Measurements from ENCODE around the gene NSMF.
A peak's percentile ranks its signal among the peaks of the same experiment; 100 is the strongest.

NSMF gene

GRCh38 chr9:137479892-137480685, 21.0 kb upstream of the NSMF start:
- in situ Hi-C loops (cut with HindIII; ENCODE audit: low sequenced_read_pairs), result no loop called here
- no peak for DNase-seq (ENCODE audit: low read depth, low spot score)
- no peak overlapping the region for H3K4me3 ChIP-seq (ENCODE audit: low read depth, low read length)
- TF ChIP-seq, protein P1, sequence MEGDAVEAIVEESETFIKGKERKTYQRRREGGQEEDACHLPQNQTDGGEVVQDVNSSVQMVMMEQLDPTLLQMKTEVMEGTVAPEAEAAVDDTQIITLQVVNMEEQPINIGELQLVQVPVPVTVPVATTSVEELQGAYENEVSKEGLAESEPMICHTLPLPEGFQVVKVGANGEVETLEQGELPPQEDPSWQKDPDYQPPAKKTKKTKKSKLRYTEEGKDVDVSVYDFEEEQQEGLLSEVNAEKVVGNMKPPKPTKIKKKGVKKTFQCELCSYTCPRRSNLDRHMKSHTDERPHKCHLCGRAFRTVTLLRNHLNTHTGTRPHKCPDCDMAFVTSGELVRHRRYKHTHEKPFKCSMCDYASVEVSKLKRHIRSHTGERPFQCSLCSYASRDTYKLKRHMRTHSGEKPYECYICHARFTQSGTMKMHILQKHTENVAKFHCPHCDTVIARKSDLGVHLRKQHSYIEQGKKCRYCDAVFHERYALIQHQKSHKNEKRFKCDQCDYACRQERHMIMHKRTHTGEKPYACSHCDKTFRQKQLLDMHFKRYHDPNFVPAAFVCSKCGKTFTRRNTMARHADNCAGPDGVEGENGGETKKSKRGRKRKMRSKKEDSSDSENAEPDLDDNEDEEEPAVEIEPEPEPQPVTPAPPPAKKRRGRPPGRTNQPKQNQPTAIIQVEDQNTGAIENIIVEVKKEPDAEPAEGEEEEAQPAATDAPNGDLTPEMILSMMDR (IDR thresholded peaks at IDR 0.05; ENCODE audit: low read depth, low read length), result no peak

- in situ Hi-C loops (cut with HindIII; ENCODE audit: low sequenced_read_pairs), result no loop called here
- no peak overlapping the region for H3K4me3 ChIP-seq (ENCODE audit: low read depth, low read length)
- TF ChIP-seq, protein P1 (IDR thresholded peaks at IDR 0.05; ENCODE audit: low read depth, low read length), result no peak
- peak; percentile 54 for DNase-seq (ENCODE audit: low read depth, low spot score)
Measured at GRCh38 chr9:137478962-137479861, 20.1 kb upstream of the NSMF start.

DNA sequence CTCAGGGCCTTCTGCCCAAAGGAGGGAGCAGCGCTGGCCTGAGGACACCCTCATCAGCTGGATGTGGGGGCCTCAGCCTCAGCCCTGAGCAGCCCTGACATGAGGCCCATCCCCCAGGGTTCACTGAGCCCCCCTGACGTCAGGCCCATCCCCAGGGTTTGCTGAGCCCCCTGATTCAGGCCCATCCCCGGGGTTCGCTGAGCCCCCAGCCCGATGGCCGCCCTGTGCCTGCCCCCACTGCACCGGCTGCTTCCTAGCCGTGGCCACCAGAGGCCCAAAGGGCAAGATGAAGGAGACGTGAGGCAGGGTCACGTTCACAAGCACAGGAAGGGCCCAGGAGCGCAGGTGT, 19.5 kb upstream of the NSMF start:
- H3K4me3 ChIP-seq (ENCODE audit: low read depth, low read length), result no peak overlapping the region
- TF ChIP-seq, protein P1 (IDR thresholded peaks at IDR 0.05; ENCODE audit: low read depth, low read length), result no peak
- no peak for DNase-seq (ENCODE audit: low read depth, low spot score)
- in situ Hi-C loops (cut with HindIII; ENCODE audit: low sequenced_read_pairs), result no loop called here

DNA sequence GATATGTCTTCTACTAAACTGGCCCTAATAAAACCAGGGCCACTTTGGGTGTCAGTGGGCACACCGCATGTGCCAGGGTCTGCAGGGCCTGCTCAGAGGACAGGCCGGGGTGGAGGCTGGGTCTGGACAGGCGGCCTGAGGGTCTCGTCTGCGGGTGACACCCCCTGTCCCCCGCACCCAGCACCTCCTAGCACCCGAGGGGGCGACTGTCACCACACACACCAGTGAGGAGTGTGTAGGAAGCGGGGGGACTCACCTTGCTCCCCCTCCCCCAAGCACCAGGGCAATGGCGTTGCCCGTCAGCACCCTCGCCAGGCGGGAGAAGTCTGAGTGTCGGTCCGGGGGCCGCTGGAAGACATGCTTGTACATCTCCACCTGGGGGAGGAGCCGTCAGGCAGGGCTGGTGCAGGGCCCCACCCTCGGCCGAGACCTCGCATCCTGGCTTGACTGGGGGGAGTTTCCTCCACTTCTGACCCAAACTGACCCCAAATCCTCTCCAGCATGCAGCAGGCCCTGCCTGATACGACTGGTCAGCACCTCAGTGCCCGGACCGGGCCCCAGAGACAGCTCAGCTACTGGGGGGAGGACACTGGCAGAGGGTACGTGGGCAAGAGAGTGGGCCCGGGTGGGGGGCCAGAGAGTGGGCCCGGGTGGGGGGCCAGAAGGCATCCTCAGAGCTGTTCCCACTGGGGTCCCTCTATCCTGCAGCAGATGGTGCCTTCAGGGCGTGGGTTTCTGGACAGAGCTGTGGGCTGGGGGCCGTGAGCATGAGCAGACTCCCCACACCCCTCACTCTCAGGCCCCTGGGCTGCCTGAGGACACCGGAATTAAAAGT, 18.9 kb upstream of the NSMF start:
- in situ Hi-C loops (cut with HindIII; ENCODE audit: low sequenced_read_pairs), result no loop called here
- no peak for DNase-seq (ENCODE audit: low read depth, low spot score)
- TF ChIP-seq, protein P1 (IDR thresholded peaks at IDR 0.05; ENCODE audit: low read depth, low read length), result no peak
- H3K4me3 ChIP-seq (ENCODE audit: low read depth, low read length), result no peak overlapping the region

DNA sequence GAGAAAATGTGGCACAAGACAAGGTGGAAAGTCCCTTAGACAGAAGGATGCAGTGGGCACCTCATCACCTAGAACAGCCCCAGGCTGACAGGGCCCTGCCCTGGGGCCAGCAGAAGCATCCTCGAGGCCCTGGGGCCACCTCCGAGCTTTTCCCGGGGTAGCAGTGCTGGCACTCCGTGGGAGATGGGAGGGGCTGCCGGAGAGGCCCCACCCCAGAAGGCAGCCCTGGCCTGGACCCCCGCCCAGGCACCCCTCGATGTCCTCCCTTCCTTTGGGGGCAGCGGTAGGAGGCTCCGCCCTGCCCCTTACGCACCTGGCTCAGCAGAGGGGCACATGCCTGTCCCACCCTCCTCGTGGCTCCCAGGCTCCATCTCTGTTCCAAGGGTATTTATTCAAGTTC, 17.7 kb upstream of the NSMF start:
- no peak for DNase-seq (ENCODE audit: low read depth, low spot score)
- no peak overlapping the region for H3K4me3 ChIP-seq (ENCODE audit: low read depth, low read length)
- in situ Hi-C loops (cut with HindIII; ENCODE audit: low sequenced_read_pairs), result no loop called here
- TF ChIP-seq, protein P1 (IDR thresholded peaks at IDR 0.05; ENCODE audit: low read depth, low read length), result no peak

DNA sequence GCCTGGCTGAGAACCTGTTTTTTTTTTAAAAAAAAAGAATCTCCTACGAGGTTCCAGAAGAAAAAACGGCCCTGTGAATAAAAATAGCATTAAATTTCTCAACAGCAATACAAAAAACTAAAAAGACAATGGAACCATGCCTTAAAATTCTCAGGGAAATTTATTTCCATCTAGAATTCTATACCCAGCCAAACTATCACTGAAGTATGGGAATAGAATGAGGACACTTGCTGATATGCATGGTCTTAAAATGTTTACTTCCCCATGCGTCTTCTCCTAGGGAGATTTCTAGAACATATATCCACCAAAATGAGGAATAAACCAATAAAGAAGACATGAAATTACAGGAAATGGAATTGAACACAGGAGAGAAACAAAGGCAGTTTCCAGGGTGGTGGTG, 16.5 kb upstream of the NSMF start:
- DNase-seq (ENCODE audit: low read depth, low spot score), result no peak
- TF ChIP-seq, protein P1 (IDR thresholded peaks at IDR 0.05; ENCODE audit: low read depth, low read length), result no peak
- in situ Hi-C loops (cut with HindIII; ENCODE audit: low sequenced_read_pairs), result no loop called here
- H3K4me3 ChIP-seq (ENCODE audit: low read depth, low read length), result no peak overlapping the region

Data from astrocyte of the spinal cord (primary cell).